Measurements from ENCODE around the gene B3GAT1.

DNA sequence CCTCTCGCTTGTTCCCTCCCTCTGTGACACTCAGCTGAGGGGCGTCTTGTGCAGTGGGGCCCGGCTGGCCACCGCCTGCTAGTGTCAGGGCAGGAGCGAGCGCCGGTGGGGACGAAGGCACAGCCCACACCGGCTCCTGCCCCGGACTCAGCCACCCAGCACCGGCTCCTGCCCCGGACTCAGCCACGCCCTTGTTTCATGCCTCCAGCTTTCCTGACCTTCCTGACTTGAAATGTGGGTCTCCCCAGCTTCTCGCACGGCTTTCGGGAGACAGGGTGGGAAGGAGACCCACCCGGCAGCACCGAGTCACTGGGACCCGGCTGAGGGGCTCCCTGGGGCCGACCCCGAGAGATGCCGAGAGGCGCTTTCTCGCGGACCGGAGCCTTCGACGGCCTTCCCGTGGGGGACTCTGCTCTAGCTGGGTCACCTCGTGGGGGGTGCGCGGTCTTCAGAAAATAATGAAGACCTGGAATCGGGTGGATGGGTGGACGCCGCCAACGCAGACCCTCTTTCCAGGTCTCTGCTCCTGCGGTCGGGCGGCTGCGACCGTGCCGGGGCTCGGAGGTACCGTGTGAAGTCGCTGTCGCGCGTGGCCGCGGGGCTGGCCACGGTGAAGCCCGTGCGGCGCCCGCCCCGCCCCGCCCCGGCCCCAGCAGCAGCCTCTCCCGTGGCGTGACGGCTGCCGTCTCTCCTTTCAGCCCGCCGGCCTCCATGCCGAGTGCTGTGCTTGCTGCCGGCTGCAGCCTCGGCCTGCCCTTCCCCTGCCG lies 70.1 kb downstream of the B3GAT1 start:
- TF ChIP-seq POLR2AphosphoS5 (IDR thresholded peaks at IDR 0.05; ENCODE audit: low read depth, low read length): no peak
- TF ChIP-seq POLR2A (IDR thresholded peaks at IDR 0.05; ENCODE audit: low read depth, low read length): no peak
- TF ChIP-seq TAF1 (IDR thresholded peaks at IDR 0.05; ENCODE audit: borderline replicate concordance, low read depth, low read length): no peak
